GM19372 (cell line): ENCODE results near the gene LKAAEAR1.

Experiments
- ATAC-seq: cut with Tn5 transposase; IDR thresholded peaks from one replicate; pipeline ENCODE4 v1.9.1; 2021; ENCODE audit warnings: mild to moderate bottlenecking, low read depth, moderate library complexity; ENCODE audit not compliant: unreplicated experiment

The LKAAEAR1 gene

DNA sequence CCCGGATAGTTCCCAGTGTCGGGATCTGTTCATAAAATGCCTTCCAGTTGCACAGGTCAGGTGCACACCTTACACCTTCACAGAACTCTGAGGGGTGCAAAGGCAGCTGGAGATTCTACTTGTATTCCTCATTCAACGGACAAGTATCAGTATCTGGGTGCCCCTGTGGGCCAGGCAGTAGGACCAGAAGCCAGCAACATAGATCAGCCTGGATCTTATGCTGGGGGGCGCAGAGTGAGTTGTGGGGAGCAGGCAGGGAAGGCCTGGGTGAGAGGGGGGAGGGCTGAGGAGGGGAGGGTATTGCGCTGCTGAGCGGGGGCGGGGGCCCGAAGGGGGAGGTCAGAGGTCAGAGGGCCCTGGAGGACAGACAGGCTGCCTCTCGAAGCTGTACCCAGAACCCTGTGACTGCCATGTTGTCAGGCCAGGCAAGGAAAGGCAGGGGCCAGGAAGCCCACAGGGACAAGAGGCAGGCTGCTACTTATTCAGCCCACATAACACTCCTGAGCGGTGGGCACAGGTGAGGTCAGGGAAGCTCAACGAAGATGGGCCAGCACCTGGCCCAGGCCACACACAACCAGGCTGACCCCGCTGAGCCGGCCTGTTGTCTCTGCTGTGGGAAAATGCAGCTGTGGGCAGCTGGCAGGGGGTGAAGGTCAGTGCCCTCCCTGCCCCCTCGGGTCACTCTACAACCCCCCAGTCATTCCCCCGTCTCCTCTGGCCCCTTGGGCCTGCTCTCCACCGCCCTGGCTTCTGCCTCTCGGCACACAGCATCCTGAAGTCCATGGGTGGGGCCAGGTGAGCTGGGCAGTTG lies 3.2 kb downstream of the LKAAEAR1 start:
- ATAC-seq: no peak

DNA sequence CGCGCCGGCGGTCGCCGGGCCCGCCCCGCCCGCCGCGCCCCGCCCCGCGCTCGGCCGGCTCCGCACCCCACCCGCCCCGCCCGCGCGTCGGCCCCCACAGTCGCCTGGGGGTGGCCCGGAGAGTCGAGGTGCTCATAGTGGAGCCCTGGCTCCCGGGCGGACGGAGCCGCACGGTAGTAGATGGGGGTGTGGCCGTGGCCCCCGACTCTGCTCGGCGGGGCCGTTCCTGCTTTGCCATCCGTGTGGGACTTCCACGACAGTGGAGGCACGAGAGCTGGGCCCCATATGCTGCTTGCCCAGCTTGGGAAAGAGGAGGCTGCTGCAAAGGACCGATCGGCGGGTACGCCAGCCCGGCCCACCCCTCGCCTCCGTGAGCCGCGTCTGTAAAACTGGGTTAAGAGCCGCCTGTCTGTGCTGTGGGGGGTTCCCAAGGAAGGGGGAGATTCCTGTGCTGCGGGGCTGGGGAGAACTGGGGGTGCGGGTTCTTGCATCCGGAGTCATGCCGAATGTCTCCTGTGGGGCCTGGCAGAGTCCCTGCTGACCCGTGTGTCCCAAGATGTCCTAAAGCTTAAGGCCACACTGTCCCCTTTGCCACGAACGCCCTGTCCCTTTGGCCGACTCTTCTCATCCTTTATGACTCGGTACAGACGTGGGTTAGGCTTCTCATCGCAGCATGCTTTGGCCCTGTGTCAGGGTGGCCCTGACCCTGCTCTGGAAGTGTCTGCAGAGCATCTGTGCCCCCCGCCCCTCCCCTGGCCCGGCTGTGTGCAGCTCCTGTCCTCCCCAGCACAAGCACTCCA lies 4.0 kb downstream of the LKAAEAR1 start, which contains the start of gene OPRL1:
TSS of gene OPRL1 (plus strand) at position 70 of the 800 bp plus-strand sequence. CDS start 12,639 bp downstream, outside the sequence.
- ATAC-seq: no peak

DNA sequence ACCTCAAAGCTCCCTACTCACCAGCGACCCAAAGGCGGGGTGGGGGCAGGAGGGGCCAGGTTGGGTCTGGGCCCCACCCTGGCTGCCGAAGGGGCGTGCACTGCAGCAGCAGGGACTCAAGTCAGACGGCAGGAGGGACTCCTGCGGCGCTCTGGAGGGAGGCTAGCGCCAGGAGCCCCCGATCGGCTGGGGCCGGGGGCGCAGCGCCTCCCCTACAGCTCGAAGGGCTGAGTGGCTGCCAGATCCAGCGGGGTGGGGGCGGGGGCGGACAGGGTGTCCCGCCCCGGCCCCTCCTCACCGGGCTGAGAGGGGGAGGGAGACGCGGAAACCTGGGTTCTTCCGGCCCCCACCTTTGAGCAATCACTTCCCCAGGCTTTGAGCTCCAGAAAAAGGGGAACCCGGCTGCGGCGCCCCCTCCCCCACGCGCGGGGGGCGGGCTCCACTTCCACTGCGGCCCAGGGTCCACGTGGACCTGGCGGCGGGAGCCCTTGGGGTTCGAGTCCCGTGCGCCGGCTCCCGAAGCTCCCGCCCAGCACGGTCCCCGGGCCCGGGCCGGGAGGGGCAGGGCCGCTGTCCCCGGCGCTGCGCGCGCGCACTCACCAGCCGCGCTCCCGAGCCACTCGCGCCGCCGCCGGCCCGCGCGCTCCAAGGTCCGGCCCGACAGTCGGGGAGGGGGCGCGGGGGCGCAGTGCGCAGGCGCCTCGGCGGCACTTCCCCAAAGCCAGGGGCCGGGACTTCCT lies 4.8 kb downstream of the LKAAEAR1 start, which contains the start of gene RGS19:
TSS of gene RGS19 (minus strand) at position 246 of the 740 bp plus-strand sequence. CDS start 2,632 bp downstream, outside the sequence.
- no peak for ATAC-seq

DNA sequence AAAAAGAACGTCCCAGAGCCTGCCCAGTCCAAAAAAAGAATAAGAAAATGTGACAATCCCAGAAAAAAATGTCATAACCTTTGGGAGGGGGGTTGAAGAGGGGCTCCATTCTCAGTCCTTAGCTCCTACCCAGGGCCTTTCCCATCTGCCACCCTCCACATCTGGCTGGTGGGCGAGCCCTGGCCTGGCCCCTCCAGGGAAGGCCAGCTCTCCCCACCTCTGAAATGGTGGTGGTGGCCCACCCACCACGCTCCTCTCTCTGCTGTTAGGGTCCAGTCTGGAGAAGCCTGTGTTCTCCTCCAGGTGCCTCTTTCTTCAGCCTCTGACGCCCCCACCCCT lies 5.3 kb downstream of the LKAAEAR1 start:
- no peak for ATAC-seq

DNA sequence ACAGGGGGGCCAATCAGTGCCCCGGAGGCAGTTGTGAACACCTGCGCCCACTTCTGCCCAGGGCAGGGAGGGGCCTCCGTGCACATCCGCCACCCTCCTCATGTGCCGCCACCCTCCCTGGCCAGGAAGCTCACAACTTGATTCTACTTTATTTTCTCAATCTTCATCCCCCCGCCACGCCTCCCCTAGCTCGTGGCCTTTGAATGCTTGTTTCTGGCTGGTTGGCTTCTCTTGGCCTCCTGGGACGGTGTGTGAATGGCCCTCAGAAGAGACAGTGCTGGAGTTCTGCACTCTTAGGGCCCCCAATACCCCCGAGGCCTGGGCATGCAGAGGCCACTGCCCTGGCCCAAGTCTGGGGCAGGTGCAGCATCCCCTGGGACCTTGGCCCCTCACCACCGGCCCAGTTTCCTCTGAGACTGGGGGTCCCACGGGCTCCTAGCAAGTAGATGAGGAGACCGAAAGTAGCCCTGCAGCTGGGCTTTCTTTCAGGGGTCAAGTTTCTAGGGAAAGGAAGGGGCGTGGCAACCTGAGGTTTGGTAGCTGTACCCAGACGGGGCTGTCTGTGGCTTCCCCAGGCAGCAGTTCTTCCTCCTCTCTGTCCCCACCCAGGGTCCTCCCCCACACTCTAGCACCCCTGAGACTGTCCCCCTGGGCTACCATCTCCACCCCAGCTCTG lies 6.2 kb downstream of the LKAAEAR1 start:
- no peak for ATAC-seq

DNA sequence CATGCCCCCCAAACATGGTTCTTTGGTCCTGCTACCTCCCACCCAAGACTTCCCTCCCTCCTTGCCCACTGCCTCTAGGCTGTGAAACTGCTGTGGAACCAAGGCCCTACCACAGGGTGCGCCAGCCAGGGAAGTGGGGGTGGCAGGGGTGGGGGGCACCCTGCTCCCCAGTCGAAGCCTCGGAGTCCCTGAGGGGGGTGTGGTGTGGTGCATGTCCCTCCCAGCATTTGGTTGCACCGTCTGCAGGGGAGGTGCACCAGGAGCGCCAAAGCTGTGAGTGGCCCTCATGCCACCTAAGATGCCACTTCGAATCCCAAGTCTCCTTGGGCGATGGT lies 6.7 kb downstream of the LKAAEAR1 start:
- ATAC-seq: no peak

DNA sequence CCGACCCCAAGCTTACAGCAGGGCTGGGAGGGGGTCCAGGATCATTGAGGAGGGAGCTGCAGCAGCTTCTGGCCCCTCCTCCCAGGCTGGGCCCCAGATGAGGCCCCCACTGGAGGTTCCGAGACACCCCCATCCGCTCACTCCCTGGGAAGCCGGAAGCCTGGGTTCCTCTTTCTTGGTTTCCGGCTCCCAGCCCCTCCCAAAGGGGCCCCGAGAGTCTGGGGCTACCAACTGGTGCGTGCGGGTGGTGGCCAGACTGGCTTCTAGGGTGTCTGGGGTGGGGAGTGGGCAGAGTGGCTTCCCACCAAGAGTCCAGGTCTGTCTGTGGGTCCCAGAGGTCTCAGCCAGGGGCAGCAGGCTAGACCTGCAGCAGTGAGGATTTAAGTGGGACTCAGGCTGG lies 7.1 kb downstream of the LKAAEAR1 start:
- ATAC-seq: no peak

DNA sequence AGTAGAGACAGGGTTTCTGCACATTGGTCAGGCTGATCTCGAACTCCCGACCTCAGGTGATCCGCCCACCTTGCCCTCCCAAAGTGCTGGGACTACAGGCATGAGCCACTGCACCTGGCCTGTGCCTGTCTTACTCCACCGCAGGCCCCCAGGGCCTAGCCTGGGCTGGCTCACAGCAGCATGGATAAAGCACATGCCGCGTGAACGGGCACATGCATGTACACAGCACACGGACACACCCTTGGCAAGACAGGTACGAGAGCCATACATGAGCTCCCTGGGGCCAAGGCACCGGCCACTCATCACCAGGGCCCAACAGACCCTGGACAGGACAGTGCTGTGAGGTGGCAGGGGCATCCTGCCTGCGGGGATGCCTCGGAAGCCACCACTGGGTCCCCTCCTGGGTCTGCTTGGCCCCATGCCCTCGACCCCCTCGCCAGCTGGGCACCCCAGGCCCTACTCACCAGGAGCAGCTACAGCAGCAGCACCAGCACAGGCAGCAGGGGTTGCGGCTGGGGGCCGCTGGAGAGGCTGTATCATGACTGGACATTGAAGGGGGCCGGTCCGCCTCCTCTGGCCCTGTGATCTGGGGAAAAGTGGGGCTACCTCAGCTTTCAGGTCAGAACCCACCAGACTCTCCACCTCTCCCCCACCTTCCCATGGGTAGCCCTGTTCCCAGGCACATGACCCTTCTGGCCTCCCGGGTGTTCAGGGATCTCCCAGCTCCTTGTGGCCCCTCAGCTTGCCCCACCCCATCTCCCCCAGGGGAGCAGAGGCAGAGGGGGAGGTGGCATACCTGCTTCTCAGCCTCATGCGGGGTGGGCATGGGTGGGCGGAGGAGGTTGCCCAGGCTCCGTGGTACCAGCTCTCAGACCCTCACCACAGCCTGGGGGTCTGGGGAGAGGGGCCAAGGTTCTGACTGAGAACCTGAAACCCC lies 7.9 kb downstream of the LKAAEAR1 start:
- ATAC-seq: no peak

DNA sequence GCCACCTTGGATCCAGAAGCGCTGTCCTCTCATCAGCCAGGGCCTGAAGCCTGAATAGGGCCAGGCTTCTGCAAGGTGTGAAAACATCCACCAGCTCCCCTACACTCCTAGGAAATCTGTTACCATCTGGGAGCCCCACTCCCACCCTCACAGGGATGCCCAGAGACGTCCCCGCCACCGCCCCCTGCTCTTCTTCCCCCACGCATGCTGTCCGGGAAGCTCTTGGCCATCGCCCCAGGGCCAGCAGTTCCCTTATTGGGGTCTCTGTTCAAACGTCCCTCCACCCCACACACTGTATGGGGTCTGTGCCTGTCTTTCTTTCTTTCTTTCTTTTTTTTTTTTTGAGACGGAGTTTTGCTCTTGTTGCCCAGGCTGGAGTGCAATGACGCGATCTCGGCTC lies 8.6 kb downstream of the LKAAEAR1 start:
- no peak for ATAC-seq

DNA sequence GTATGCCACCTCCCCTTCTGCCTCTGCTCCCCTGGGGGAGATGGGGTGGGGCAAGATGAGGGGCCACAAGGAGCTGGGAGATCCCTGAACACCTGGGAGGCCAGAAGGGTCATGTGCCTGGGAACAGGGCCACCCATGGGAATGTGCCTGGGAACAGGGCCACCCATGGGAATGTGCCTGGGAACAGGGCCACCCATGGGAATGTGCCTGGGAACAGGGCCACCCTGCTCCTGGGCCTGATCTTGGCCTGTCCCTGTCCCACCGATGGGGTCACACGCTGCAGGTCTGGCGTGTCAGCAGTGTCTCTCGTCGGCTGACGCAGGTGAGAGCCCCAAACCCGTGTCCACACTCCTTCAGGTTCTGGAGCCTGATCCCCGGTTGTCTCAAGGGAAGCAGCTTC lies 9.2 kb downstream of the LKAAEAR1 start:
- ATAC-seq: no peak

DNA sequence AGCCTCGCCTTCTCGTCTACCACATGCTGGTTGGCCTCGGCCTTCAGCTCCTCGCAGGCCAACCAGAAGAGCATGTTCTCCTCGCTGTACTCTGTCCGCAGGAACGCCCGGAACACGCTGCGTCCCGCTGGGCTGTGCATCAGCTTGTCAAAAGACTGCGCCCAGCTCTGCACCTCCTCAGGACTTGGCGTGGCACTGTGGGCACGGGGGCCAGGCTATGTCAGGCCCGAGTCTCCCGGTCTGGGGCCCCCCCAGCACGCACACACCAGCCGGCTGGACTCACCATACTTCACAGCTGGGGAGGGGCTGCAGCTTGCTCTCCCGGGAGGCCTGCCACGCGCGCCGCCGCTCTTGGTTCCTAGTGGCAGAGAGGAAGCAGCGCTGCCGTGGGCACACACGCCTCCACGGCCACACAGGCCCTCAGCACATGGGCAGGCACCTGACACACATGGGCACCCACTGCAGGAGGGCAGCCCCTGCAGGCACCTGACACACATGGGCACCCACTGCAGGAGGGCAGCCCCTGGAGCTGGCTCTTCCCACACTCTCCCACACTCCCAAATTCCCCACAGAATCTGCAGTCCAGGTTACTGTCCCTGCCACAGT lies 9.9 kb downstream of the LKAAEAR1 start:
- no peak for ATAC-seq

DNA sequence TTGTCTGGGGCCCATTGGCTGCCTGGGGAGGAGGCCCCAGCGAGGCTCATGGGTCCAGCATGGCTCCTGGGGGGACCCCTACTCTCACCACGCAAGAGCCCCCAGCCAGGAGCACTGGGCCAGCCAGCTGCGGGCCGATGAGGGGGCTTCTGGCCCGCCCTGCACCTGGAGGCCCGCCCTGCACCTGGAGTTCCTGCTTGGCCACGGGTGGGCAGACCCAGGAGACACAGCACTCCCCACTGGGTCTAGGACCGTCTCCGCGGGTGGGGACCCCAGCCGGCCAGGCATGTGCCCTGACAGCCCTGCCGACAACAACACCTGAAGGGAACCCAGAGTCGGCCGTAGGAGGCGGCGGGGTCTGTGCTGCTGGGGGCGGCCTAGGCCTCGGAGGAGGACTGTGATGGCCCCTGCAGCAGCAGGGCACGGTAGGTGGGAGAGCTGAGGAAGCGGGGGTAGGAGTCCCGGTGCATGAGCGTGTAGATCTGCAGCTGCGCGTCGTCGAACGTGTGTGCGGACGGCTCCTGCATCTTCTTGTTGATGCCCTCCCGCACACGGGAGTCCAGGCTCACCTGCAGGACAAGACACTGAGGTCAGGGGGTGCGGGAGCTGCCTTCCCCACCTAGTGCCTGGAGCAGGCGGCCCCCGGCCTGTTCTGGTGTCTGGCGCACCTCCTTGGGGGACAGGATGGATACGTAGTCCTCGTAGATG lies 10.6 kb downstream of the LKAAEAR1 start:
- ATAC-seq: no peak

DNA sequence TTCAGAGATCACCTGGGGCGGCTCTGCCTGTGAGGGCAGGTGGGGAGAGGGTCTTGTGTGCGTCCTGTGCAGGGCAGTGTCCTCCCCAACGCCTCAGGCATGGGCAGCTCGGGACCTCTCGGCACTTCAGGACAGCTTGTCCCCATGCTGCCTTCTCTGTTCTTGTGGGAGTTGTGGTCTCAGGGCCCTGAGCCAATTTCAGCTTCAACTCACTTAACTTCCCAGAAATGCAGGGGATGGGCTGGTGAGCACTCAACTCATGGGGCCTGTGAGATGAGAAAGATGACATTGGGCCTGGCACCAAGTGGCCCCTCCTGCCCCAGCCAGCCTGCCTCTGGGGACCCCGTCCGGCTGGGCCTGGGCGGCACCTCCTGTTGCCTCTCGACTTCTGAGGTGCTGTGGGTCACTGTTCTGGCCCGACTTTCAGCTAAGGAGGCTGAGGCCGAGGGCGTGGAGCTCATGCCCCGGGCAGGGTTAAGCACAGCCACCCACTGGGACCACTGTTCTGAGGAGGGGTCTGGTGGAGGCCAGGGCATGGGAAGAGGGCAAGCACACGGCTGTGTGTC lies 11.6 kb downstream of the LKAAEAR1 start:
- no peak for ATAC-seq

DNA sequence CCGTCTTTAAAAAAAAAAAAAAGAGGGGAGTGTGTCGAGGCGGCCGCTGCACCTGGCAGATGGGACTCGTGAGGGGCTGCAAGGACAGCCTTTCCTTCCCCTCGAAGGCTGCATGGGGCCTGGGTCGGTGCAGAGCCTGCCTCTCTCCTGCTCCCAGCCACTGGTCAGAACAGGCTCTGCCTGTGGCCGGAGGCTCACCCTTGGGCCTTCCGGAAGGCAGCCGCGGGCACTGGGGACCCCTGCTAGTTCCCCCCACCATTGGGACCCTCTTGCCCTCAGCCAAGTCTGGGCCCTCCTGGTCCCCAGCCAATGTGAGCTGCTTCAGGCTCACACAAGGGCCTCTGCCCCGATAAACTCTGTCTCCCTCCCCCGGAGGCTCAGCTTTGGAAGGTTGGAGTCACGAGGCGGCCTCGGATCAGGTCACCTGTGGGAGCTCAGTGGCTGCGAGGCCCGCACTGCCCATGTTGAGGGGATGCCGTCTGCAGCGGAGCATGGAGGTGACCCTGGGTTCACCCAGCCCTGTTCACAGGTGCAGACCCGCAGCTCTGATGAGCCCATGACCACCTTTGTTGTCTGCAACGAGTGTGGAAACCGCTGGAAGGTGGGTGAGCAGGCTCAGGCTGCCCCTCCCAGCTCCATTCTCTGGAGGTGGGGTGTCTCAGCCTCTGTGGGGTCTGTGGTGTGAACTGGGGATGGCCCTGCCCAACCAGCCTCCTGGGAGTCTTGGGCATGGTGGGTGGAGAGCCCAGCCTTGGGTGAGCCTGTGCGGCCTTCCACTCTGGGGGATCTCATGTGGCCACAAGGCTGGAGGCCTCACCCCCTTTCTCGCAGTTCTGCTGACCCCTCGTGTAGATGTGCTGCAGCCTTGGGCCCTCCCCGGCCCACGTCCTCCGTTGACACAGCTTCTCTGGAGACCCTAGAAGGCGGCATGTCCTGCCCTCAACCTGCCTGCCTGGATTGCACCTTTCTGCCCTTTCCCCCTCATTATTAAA lies 12.6 kb downstream of the LKAAEAR1 start:
- no peak for ATAC-seq

DNA sequence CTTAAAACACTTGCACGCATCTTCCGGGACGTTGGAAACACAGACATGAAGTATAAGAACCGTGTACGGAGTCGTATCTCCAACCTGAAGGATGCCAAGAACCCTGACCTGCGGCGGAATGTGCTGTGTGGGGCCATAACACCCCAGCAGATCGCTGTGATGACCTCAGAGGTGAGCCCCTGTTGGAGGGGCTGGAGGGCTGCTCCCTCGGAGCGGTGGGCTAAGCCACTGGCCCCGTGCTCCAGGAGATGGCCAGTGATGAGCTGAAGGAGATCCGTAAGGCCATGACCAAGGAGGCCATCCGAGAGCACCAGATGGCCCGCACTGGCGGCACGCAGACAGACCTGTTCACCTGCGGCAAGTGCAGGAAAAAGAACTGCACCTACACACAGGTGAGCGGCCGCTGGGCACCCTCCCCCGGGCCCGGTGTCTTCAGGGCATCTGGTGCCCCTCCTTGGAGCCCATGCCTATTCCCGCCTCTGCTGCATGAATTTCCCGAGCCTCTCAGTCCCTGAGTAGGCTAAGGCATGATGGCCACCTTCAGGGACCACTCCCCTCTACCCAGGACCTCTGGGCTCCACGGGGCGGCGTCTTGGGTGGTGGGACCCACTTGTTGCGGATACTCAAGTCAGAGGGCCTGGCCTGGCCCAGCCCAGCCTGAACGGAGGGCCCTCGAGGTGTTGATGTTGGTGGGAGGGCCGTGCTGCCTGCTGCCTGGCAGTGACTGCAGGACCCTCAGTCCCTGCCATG lies 13.8 kb downstream of the LKAAEAR1 start:
- ATAC-seq: no peak

DNA sequence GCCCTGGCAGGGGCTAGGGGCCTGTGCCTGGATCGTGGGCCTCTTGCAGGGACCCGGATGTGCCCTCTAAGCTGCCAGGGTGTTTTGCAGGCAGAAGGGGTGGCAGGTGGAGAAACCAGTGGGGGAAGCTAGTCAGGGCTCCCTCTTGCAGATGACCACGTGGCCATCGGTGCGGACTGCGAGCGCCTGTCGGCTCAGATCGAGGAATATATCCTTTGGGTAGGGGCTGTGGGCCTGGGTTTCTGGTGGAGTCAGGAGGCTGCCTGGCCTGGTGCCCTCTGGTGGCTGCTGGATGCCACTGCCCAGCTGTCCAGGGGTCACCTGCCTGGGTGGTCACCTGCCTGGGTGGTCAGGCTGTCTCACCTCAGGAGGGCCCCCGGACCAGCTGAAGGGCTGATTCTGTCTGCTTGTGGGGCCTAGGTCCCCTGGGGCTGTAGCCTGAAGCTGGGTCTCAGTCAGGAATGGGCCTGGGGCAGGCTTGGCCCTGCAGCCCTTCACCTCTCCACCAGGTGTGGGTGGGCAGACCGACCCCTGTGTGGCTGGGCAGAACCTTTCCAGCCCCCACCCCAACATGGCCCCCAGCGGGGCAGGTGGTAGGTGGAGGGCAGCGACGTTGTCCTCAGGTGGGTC lies 14.5 kb downstream of the LKAAEAR1 start:
- ATAC-seq: no peak
